Lung (tissue), 12 donors: ENCODE data around the gene GPR89B. TPM values are rescaled to one million over a fixed set of nuclear protein-coding genes. Genes with fewer than 3 reads are reported as not detected.

ENCODE experiments used
- ATAC-seq: fragments of 200-7000 bp; cut with Tn5 transposase; one replicate; pipeline ENCODE4 v1.9.1; 2020; ENCODE audit warnings: moderate number of reproducible peaks; ENCODE audit not compliant: insufficient read depth, low FRiP score
- DNase-seq, 3 donors: peaks; one replicate each; pipeline ENCODE4 v3.0.0-alpha.2; 2013 to 2017
- H3K27ac ChIP-seq, 2 donors: one replicate each; pipeline ENCODE4 v1.5.1; 2013; ENCODE audit warnings: mild to moderate bottlenecking in 2 of 2, moderate library complexity in 2 of 2, control low read depth in 1 of 2, inconsistent platforms in 1 of 2, low read depth in 1 of 2, low read length in 1 of 2
- H3K27me3 ChIP-seq, 3 donors: one replicate each; pipeline ENCODE4 v1.5.1; 2013; ENCODE audit warnings: low read length in 2 of 3; ENCODE audit not compliant: control insufficient read depth in 3 of 3, insufficient read depth in 3 of 3
- H3K36me3 ChIP-seq, 4 donors: one replicate each; pipeline ENCODE4 v1.5.1; 2013; ENCODE audit warnings: low read length in 4 of 4, mild to moderate bottlenecking in 1 of 4, moderate library complexity in 1 of 4; ENCODE audit not compliant: control insufficient read depth in 4 of 4, insufficient read depth in 4 of 4
- H3K4me1 ChIP-seq, 5 donors: one replicate each; pipeline ENCODE4 v1.5.1; 2013; ENCODE audit warnings: low read length in 5 of 5, mild to moderate bottlenecking in 2 of 5, moderate library complexity in 1 of 5; ENCODE audit not compliant: control insufficient read depth in 5 of 5, insufficient read depth in 5 of 5
- H3K4me3 ChIP-seq: one replicate; pipeline ENCODE4 v1.5.1; 2013; ENCODE audit warnings: mild to moderate bottlenecking, control low read depth, moderate library complexity
- H3K9ac ChIP-seq, 2 donors: one replicate each; pipeline ENCODE4 v1.5.1; 2013; ENCODE audit warnings: low read length in 2 of 2, control low read depth in 1 of 2; ENCODE audit not compliant: insufficient read depth in 1 of 2
- H3K9me3 ChIP-seq, 4 donors: one replicate each; pipeline ENCODE4 v1.5.1; 2013; ENCODE audit warnings: low read length in 3 of 4, mild to moderate bottlenecking in 1 of 4, moderate library complexity in 1 of 4; ENCODE audit not compliant: control insufficient read depth in 4 of 4, insufficient read depth in 3 of 4
- WGBS, 2 donors: extraction: QIAGEN DNeasy Blood & Tissue Kit; methylation state at CpG; one replicate each; pipeline ENCODE4 v1.1.7; 2013; 5-methylcytosine and 5-hydroxymethylcytosine counted together
- polyA plus RNA-seq, 2 donors: library from polyadenylated mRNA; stranded (reverse); fragments of 200-250 nt; gene quantifications; one replicate each; pipeline ENCODE4 v1.2.1, GENCODE V29; 2013
- total RNA-seq, 2 donors: library from RNA; depleted of rRNA in 1 of 2; stranded (reverse); fragments of >200 nt in 1 of 2; gene quantifications; one replicate each; pipeline ENCODE4 v1.2.1, GENCODE V29; 2014 to 2021
- TF ChIP-seq, protein P1 (sequence below): IDR thresholded peaks from 2 replicates; pipeline ENCODE4 v1.5.1; 2012; ENCODE audit warnings: mild to moderate bottlenecking; ENCODE audit errors: control extremely low read depth, extremely low read depth
- donor health status: control.
- donor health status: control.
- donor health status: Bipolar disorder and iron deficiency.
- donor health status: healthy.
- donor health status: DM: yes; HTN: yes; CAD: no.

Gene GPR89B
- total and polyA plus RNA-seq, 4 donors, result 7.7 to 40.0 (median 10.3) TPM

DNA sequence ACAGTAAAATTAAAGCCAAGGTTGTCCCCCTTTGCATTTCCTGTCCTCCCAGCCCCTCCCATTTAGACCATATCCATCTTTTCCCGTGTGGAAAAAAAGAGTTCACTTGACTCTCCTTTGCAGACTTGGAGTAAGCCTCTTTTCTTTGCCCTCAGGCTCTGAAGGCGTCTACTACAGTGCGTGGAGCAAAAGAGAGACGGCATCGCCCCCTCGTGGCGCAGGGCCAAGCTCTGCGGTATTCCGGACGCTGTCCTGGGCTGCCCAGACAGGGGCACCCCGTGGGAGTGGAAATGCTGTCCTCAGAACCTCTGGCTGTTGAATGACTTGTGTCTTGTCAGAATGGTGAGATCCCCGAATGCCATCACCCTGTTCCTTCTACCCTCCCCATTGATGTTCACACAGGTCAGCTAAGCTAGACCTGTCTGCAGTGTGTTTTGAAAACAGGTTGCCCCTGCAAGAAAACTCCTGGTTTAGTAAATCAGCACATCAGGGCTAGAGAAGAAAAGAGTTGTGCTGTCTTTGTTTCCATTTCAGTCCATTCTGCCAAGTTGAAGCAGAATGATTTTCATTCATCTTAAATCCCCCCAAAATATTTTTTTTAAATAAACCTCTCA lies 37.9 kb upstream of the GPR89B start:
- 6 to 7% methylated on average over 12 of the region's 12 CpGs for WGBS, 2 donors
- Histone ChIP-seq H3K27me3 (no peaks in the 10 kb centered on the region), H3K4me1 (peaks cover 0 to 38% (median 3%) of the 10 kb centered on the region in 5 donors), H3K9me3 (no peaks in the 10 kb centered on the region), H3K27ac (no peak overlapping the region), H3K9ac (no peak overlapping the region), H3K36me3 (no peaks in the 10 kb centered on the region), H3K4me3 (no peak overlapping the region)
- DNase-seq, result peak; percentile 84 to 90 (median 88)
- TF ChIP-seq, protein P1, sequence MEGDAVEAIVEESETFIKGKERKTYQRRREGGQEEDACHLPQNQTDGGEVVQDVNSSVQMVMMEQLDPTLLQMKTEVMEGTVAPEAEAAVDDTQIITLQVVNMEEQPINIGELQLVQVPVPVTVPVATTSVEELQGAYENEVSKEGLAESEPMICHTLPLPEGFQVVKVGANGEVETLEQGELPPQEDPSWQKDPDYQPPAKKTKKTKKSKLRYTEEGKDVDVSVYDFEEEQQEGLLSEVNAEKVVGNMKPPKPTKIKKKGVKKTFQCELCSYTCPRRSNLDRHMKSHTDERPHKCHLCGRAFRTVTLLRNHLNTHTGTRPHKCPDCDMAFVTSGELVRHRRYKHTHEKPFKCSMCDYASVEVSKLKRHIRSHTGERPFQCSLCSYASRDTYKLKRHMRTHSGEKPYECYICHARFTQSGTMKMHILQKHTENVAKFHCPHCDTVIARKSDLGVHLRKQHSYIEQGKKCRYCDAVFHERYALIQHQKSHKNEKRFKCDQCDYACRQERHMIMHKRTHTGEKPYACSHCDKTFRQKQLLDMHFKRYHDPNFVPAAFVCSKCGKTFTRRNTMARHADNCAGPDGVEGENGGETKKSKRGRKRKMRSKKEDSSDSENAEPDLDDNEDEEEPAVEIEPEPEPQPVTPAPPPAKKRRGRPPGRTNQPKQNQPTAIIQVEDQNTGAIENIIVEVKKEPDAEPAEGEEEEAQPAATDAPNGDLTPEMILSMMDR, result peak; percentile 72
- ATAC-seq, result peak; percentile 74

- H3K4me3 ChIP-seq, result no peak overlapping the region
- peak in 1 of 3 donors; percentile 7 for DNase-seq
- no peak for ATAC-seq
- TF ChIP-seq, protein P1, result no peak
- WGBS, 2 donors, result 76 to 85% methylated on average over 5 of the region's 5 CpGs
- H3K9me3 ChIP-seq, result no peaks in the 10 kb centered on the region
- H3K27ac ChIP-seq, result no peak overlapping the region
- H3K4me1 ChIP-seq, result peaks cover 0 to 38% (median 3%) of the 10 kb centered on the region in 5 donors
- H3K9ac ChIP-seq, result no peak overlapping the region
- H3K36me3 ChIP-seq, result no peaks in the 10 kb centered on the region
- H3K27me3 ChIP-seq, result no peaks in the 10 kb centered on the region
These were observed 37.1 kb upstream of the GPR89B start for GRCh38 chr1:147891088-147891487.

DNA sequence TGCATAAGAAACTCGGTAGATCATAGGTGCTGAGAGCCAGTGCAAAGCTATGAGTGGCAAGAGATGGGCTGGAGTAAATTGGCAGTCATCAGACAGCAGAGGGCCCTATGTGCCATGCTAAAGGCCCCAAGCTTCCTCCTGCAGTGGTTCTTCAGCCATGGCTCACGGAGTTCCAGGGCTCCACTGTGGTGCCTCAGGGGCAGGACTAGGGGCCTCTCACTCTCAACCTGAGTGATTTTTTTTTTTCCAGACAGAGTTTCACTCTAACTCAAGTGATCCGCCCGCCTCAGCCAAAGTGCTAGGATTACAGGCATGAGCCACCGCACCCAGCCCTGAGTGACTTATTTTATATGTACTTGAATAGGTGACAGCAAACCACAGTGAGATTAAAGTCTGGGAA lies 36.0 kb upstream of the GPR89B start:
- TF ChIP-seq, protein P1, result no peak
- Histone ChIP-seq H3K9me3 (no peaks in the 10 kb centered on the region), H3K27me3 (no peaks in the 10 kb centered on the region), H3K4me1 (peaks cover 0 to 42% (median 3%) of the 10 kb centered on the region in 5 donors), H3K27ac (no peak overlapping the region), H3K36me3 (no peaks in the 10 kb centered on the region), H3K4me3 (no peak overlapping the region), H3K9ac (no peak overlapping the region)
- ATAC-seq (no peak), DNase-seq (peak in 2 of 3 donors; percentile 10 to 43)
- WGBS, 2 donors, result 69 to 80% methylated on average over 5 of the region's 5 CpGs
